Bronchial epithelial cell (primary cell): ENCODE measurements around the gene TTC27. TPM values are rescaled to one million over a fixed set of nuclear protein-coding genes. Genes with fewer than 3 reads are reported as not detected.
"Not testable (repeated sequence)": the region's sequence is repeated elsewhere in the genome, so short reads cannot be mapped to it uniquely, and the experiment has no call there.

Source experiments
- DNase-seq: peaks from one replicate; pipeline ENCODE4 v3.0.0-alpha.2; 2010; ENCODE audit warnings: low read depth
- FAIRE-seq: peaks from 2 replicates; lab custom pipeline; 2011; peaks lifted over from hg19 to GRCh38; lab: Jason Lieb, UNC
- H3K27me3 ChIP-seq: 2 replicates; pipeline ENCODE4 v1.5.1; 2011; ENCODE audit warnings: low read length; ENCODE audit not compliant: control insufficient read depth, insufficient read depth
- H3K36me3 ChIP-seq: 2 replicates; pipeline ENCODE4 v1.5.1; 2011; ENCODE audit warnings: low read length; ENCODE audit not compliant: control insufficient read depth, insufficient read depth
- H3K4me3 ChIP-seq: 2 replicates; pipeline ENCODE4 v1.5.1; 2011; ENCODE audit warnings: mild to moderate bottlenecking, low read depth, low read length, control low read depth
- CTCF ChIP-seq: IDR thresholded peaks from 2 replicates; pipeline ENCODE4 v1.5.1; 2011; ENCODE audit warnings: mild to moderate bottlenecking, moderate library complexity, low read length, control low read depth, inconsistent platforms; ENCODE audit not compliant: insufficient read depth, severe bottlenecking
- total RNA-seq: library from RNA; depleted of rRNA; stranded (reverse); fragments of >200 nt; gene quantifications from 2 replicates; pipeline ENCODE4 v1.2.1, GENCODE V29; 2014

TTC27 gene
- total RNA-seq, 1 donor from 2014 or later = 25.3 TPM

DNA sequence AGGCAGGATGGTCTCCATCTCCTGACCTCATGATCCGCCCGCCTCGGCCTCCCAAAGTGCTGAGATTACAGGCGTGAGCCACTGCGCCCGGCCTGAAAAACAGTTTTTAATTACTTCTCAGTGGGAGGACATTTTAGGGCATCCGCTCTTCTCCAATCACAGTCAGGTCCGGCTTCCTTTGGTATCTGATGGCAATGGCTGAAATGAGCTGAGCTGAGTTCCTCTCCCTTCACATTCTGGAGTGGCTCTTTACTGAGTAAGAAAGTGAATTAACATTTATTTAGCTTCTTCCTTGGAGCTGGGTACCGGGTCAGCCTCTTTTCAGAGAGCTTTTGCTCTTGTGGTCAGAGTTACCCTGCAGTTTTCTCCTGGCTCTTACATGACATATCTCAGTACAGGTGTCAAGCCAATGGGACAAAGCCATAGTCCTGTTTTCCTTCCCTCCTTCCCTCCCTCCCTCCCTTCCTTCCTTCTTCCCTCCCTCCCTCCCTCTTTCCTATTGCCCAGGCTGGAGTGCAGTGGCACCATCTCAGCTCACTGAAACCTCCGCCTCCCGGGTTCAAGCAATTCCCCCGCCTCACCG lies 1.1 kb upstream of the TTC27 start:
- Histone ChIP-seq H3K4me3 (no peak overlapping the region), H3K27me3 (no peaks in the 10 kb centered on the region), H3K36me3 (no peaks in the 10 kb centered on the region)
- FAIRE-seq (no peak), DNase-seq (no peak)
- no peak for TF ChIP-seq CTCF

DNA sequence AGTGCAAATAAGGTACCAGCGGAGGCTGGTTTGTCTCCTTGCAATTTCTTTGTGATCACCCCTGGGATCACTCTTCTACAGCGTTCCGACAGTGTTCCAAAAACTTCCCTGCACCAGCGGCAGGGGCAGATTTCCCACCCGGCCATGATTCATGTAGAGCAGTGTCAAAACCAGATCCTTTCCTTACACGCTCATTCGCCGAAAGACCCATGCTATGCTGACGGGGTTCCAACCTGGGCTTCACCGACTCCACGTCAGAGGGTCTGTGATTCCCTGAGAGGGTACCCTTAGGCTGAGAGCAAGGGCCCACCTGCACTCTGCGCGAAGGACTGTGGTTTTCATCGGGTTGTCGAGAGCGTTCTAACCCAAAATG lies 423 bp upstream of the TTC27 start:
- no peak for FAIRE-seq
- peak; percentile 32 for TF ChIP-seq CTCF
- no peaks in the 10 kb centered on the region for H3K27me3 ChIP-seq
- DNase-seq = peak; percentile 54
- H3K36me3 ChIP-seq = no peaks in the 10 kb centered on the region
- H3K4me3 ChIP-seq = peak overlapping the region; percentile 82

DNA sequence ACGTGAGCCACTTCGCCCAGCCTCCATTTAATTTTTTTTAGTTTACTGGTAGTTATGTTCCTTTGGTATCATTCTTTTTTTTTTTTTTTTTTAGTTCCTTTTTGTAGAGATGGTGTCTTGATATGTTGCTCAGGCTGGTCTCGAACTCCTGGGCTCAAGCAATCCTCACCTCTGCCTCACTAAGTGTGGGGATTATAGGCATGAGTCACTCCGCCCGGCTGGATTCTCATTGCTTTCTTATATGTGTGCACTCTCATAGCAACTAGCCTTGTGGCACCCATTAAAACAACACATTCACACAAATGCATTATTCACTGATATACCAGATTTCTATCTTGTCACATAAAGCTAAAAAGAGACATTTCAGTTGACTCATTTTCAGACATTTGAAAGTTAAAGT lies 4.2 kb downstream of the TTC27 start:
- TF ChIP-seq CTCF = no peak
- no peaks in the 10 kb centered on the region for H3K36me3 ChIP-seq

DNA sequence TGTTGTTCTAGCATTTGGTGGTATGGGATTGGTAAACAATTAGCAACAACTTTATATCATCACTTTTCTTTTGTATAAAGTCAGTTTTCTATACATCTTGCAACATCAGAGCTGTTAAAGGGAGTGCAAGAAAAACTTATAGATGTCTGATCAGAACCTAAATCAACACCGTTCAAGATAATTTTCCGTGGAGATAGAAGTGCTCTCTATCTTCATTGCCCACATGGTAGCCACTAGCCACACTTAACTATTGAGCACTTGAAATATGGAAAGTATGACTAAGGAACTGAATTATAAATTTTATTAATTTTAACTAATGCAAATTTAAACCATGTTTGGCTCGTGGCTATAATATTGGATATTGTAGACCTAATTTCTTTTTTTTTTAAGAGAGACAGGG lies 5.2 kb downstream of the TTC27 start:
- no peak for FAIRE-seq
- TF ChIP-seq CTCF = no peak
- peaks cover 2% of the 10 kb centered on the region for H3K36me3 ChIP-seq
- DNase-seq = no peak
- no peaks in the 10 kb centered on the region for H3K27me3 ChIP-seq
- H3K4me3 ChIP-seq = no peak overlapping the region

More for the DNA sequence above, 4.2 kb downstream of the TTC27 start:
- H3K4me3 ChIP-seq = no peak overlapping the region
- FAIRE-seq = no peak
- peak; percentile 30 for DNase-seq
- H3K27me3 ChIP-seq = no peaks in the 10 kb centered on the region

GRCh38 chr2:32638548-32638947 lies 10.7 kb downstream of the TTC27 start:
- FAIRE-seq, H3K27me3 ChIP-seq, H3K36me3 ChIP-seq, H3K4me3 ChIP-seq, DNase-seq: not testable (repeated sequence)

GRCh38 chr2:32641180-32641579 lies 13.3 kb downstream of the TTC27 start:
- Histone ChIP-seq H3K4me3 (no peak overlapping the region), H3K36me3 (peaks cover 6% of the 10 kb centered on the region), H3K27me3 (no peaks in the 10 kb centered on the region)
- FAIRE-seq = no peak
- no peak for TF ChIP-seq CTCF
- DNase-seq = no peak
